Activated CD4-positive, alpha-beta T cell treated with anti-CD3 and anti-CD28 coated beads, Interleukin-2, amount 10 ng/mL, durations not matched to agents 7 days and 5 days (primary cell): ENCODE data around the gene ZNF496. TPM values are rescaled to one million over a fixed set of nuclear protein-coding genes. Genes with fewer than 3 reads are reported as not detected.
"Not testable (repeated sequence)": the region's sequence is repeated elsewhere in the genome, so short reads cannot be mapped to it uniquely, and the experiment has no call there.

Experiments
- CTCF ChIA-PET: fragments of 350-600 bp; sonication (Branson Sonifier 250); formaldehyde crosslinking; loops from one replicate; lab custom pipeline; 2021; ENCODE audit warnings: antibody characterized with exemption; lab: Charles Lee
- POLR2A ChIA-PET: fragments of 350-600 bp; sonication (Branson Sonifier 250); formaldehyde crosslinking; loops from one replicate; lab custom pipeline; 2021; ENCODE audit warnings: antibody characterized with exemption; lab: Charles Lee
- DNase-seq: peaks from one replicate; pipeline ENCODE4 v3.0.0-alpha.2; 2020
- H3K27ac Mint-ChIP-seq: one replicate; pipeline ENCODE4 v1.8.0; 2021; ENCODE audit warnings: mild to moderate bottlenecking, moderate library complexity, mixed read lengths
- H3K27me3 Mint-ChIP-seq: one replicate; pipeline ENCODE4 v1.8.0; 2021; ENCODE audit warnings: mixed read lengths
- H3K36me3 Mint-ChIP-seq: one replicate; pipeline ENCODE4 v1.8.0; 2021; ENCODE audit warnings: low read depth, mixed read lengths
- H3K4me1 Mint-ChIP-seq: one replicate; pipeline ENCODE4 v1.8.0; 2021; ENCODE audit warnings: mixed read lengths
- H3K4me3 Mint-ChIP-seq: one replicate; pipeline ENCODE4 v1.8.0; 2021; ENCODE audit warnings: mild to moderate bottlenecking, moderate library complexity, mixed read lengths
- H3K9me3 Mint-ChIP-seq: one replicate; pipeline ENCODE4 v1.8.0; 2021; ENCODE audit warnings: mixed read lengths
- total RNA-seq, 2 experiments: library from RNA; stranded (reverse); gene quantifications; one replicate each; pipeline ENCODE4 v1.2.3, GENCODE V29; 2021

Gene ZNF496
- total RNA-seq, 2 experiments from 2014 or later: 7.2 to 7.4 TPM

GRCh38 chr1:247294282-247294681 is 37.4 kb downstream of the ZNF496 start:
- H3K27me3 Mint-ChIP-seq: no peaks in the 10 kb centered on the region
- POLR2A ChIA-PET: no interaction called here
- CTCF ChIA-PET: no interaction called here
- no peak overlapping the region for H3K27ac Mint-ChIP-seq
- H3K4me1 Mint-ChIP-seq: peaks cover 11% of the 10 kb centered on the region
- H3K36me3 Mint-ChIP-seq: no peaks in the 10 kb centered on the region
- no peak for DNase-seq
- H3K9me3 Mint-ChIP-seq: no peaks in the 10 kb centered on the region
- no peak overlapping the region for H3K4me3 Mint-ChIP-seq

GRCh38 chr1:247293047-247293446 is 38.6 kb downstream of the ZNF496 start:
- peaks cover 7% of the 10 kb centered on the region for H3K9me3 Mint-ChIP-seq
- CTCF ChIA-PET: no interaction called here
- no peaks in the 10 kb centered on the region for H3K27me3 Mint-ChIP-seq
- H3K27ac Mint-ChIP-seq: no peak overlapping the region
- DNase-seq: no peak
- no peaks in the 10 kb centered on the region for H3K36me3 Mint-ChIP-seq
- peaks cover 11% of the 10 kb centered on the region for H3K4me1 Mint-ChIP-seq
- H3K4me3 Mint-ChIP-seq: no peak overlapping the region
- POLR2A ChIA-PET: no interaction called here

- Mint-ChIP-seq H3K27ac (peak overlapping the region; percentile 5), H3K9me3 (peaks cover 12% of the 10 kb centered on the region), H3K27me3 (no peaks in the 10 kb centered on the region), H3K4me3 (no peak overlapping the region), H3K36me3 (no peaks in the 10 kb centered on the region), H3K4me1 (peaks cover 3% of the 10 kb centered on the region)
- CTCF ChIA-PET: no interaction called here
- POLR2A ChIA-PET: no interaction called here
- DNase-seq: no peak
Observed at GRCh38 chr1:247291833-247292561, 39.7 kb downstream of the ZNF496 start.

GRCh38 chr1:247291161-247291560 is 40.5 kb downstream of the ZNF496 start:
- Mint-ChIP-seq H3K36me3 (no peaks in the 10 kb centered on the region), H3K4me3 (no peak overlapping the region), H3K27ac (no peak overlapping the region), H3K4me1 (peaks cover 3% of the 10 kb centered on the region), H3K27me3 (no peaks in the 10 kb centered on the region), H3K9me3 (peaks cover 12% of the 10 kb centered on the region)
- ChIA-PET POLR2A (no interaction called here), CTCF (no interaction called here)
- DNase-seq: no peak

GRCh38 chr1:247290576-247290975 is 41.1 kb downstream of the ZNF496 start:
- Mint-ChIP-seq H3K4me3 (no peak overlapping the region), H3K27me3 (no peaks in the 10 kb centered on the region), H3K4me1 (peaks cover 3% of the 10 kb centered on the region), H3K36me3 (no peaks in the 10 kb centered on the region), H3K27ac (no peak overlapping the region), H3K9me3 (peaks cover 16% of the 10 kb centered on the region)
- ChIA-PET CTCF (no interaction called here), POLR2A (no interaction called here)
- DNase-seq: no peak

- CTCF ChIA-PET, H3K36me3 Mint-ChIP-seq, DNase-seq, H3K4me1 Mint-ChIP-seq, H3K27ac Mint-ChIP-seq, POLR2A ChIA-PET, H3K27me3 Mint-ChIP-seq, H3K4me3 Mint-ChIP-seq: not testable (repeated sequence)
- peaks cover 16% of the 10 kb centered on the region for H3K9me3 Mint-ChIP-seq
Observed at GRCh38 chr1:247289274-247289892, 42.3 kb downstream of the ZNF496 start.

GRCh38 chr1:247288341-247288740 is 43.3 kb downstream of the ZNF496 start:
- no peaks in the 10 kb centered on the region for H3K36me3 Mint-ChIP-seq

GRCh38 chr1:247287460-247287859 is 44.2 kb downstream of the ZNF496 start:
- H3K4me3 Mint-ChIP-seq: no peak overlapping the region
- CTCF ChIA-PET: no interaction called here
- POLR2A ChIA-PET: no interaction called here
- no peaks in the 10 kb centered on the region for H3K36me3 Mint-ChIP-seq
- H3K9me3 Mint-ChIP-seq: peaks cover 16% of the 10 kb centered on the region
- H3K4me1 Mint-ChIP-seq: peaks cover 3% of the 10 kb centered on the region
- DNase-seq: no peak
- H3K27me3 Mint-ChIP-seq: no peaks in the 10 kb centered on the region
- no peak overlapping the region for H3K27ac Mint-ChIP-seq

More at GRCh38 chr1:247288341-247288740, 43.3 kb downstream of the ZNF496 start:
- Mint-ChIP-seq H3K9me3 (peaks cover 16% of the 10 kb centered on the region), H3K4me3 (no peak overlapping the region), H3K27me3 (no peaks in the 10 kb centered on the region), H3K4me1 (peaks cover 3% of the 10 kb centered on the region), H3K27ac (no peak overlapping the region)
- ChIA-PET POLR2A (no interaction called here), CTCF (no interaction called here)
- DNase-seq: no peak

GRCh38 chr1:247286134-247286670 is 45.5 kb downstream of the ZNF496 start:
- CTCF ChIA-PET: no interaction called here
- POLR2A ChIA-PET: no interaction called here
- Mint-ChIP-seq H3K27ac (no peak overlapping the region), H3K4me3 (no peak overlapping the region), H3K27me3 (no peaks in the 10 kb centered on the region), H3K4me1 (no peaks in the 10 kb centered on the region), H3K36me3 (no peaks in the 10 kb centered on the region), H3K9me3 (peaks cover 16% of the 10 kb centered on the region)
- no peak for DNase-seq

GRCh38 chr1:247281001-247281574 is 50.6 kb downstream of the ZNF496 start:
- no peaks in the 10 kb centered on the region for H3K27me3 Mint-ChIP-seq

GRCh38 chr1:247277191-247277590 is 54.5 kb downstream of the ZNF496 start:
- H3K4me1 Mint-ChIP-seq: no peaks in the 10 kb centered on the region
- no peaks in the 10 kb centered on the region for H3K9me3 Mint-ChIP-seq
- no peaks in the 10 kb centered on the region for H3K27me3 Mint-ChIP-seq
- H3K36me3 Mint-ChIP-seq: no peaks in the 10 kb centered on the region
- CTCF ChIA-PET: no interaction called here
- H3K27ac Mint-ChIP-seq: no peak overlapping the region
- POLR2A ChIA-PET: no interaction called here
- no peak overlapping the region for H3K4me3 Mint-ChIP-seq
- DNase-seq: no peak

More at GRCh38 chr1:247281001-247281574, 50.6 kb downstream of the ZNF496 start:
- ChIA-PET POLR2A (no interaction called here), CTCF (no interaction called here)
- Mint-ChIP-seq H3K4me1 (no peaks in the 10 kb centered on the region), H3K9me3 (peaks cover 4% of the 10 kb centered on the region), H3K36me3 (no peaks in the 10 kb centered on the region), H3K27ac (no peak overlapping the region), H3K4me3 (no peak overlapping the region)
- no peak for DNase-seq

GRCh38 chr1:247274605-247275256 is 56.9 kb downstream of the ZNF496 start:
- Mint-ChIP-seq H3K4me3 (no peak overlapping the region), H3K36me3 (peaks cover 3% of the 10 kb centered on the region), H3K27ac (no peak overlapping the region), H3K27me3 (no peaks in the 10 kb centered on the region), H3K4me1 (no peaks in the 10 kb centered on the region), H3K9me3 (peaks cover 8% of the 10 kb centered on the region)
- POLR2A ChIA-PET: no interaction called here
- CTCF ChIA-PET: interaction anchor here (0.7 kb wide), 1 partner anchor 315 kb away, joined by 3 read pairs; no protein-coding TSS in a partner anchor
- no peak for DNase-seq

- POLR2A ChIA-PET: no interaction called here
- no peak overlapping the region for H3K4me3 Mint-ChIP-seq
- CTCF ChIA-PET: no interaction called here
- H3K36me3 Mint-ChIP-seq: peaks cover 3% of the 10 kb centered on the region
- H3K27ac Mint-ChIP-seq: no peak overlapping the region
- no peak for DNase-seq
- H3K9me3 Mint-ChIP-seq: peaks cover 8% of the 10 kb centered on the region
- H3K27me3 Mint-ChIP-seq: no peaks in the 10 kb centered on the region
- no peaks in the 10 kb centered on the region for H3K4me1 Mint-ChIP-seq
Observed at GRCh38 chr1:247273013-247273412, 58.7 kb downstream of the ZNF496 start.
